Mucosa of rectum (tissue), 2 donors: ENCODE data around the gene SLC2A3.
"Not testable (repeated sequence)": the region's sequence is repeated elsewhere in the genome, so short reads cannot be mapped to it uniquely, and the experiment has no call there.

ENCODE experiments used
- H3K27ac ChIP-seq, 2 donors: one replicate each; pipeline ENCODE4 v1.7.0; 2013; ENCODE audit warnings: inconsistent platforms in 2 of 2, low read depth in 2 of 2, low read length in 2 of 2
- H3K27me3 ChIP-seq, 2 donors: one replicate each; pipeline ENCODE4 v1.7.0; 2013; ENCODE audit warnings: low read length in 2 of 2; ENCODE audit not compliant: control insufficient read depth in 2 of 2, insufficient read depth in 2 of 2
- H3K36me3 ChIP-seq, 2 donors: one replicate each; pipeline ENCODE4 v1.7.0; 2013; ENCODE audit warnings: low read length in 2 of 2; ENCODE audit not compliant: control insufficient read depth in 2 of 2, insufficient read depth in 2 of 2
- H3K4me1 ChIP-seq, 2 donors: one replicate each; pipeline ENCODE4 v1.7.0; 2013; ENCODE audit warnings: low read length in 2 of 2, mild to moderate bottlenecking in 1 of 2; ENCODE audit not compliant: control insufficient read depth in 2 of 2, insufficient read depth in 2 of 2
- H3K4me3 ChIP-seq, 2 donors: one replicate each; pipeline ENCODE4 v1.7.0; 2013; ENCODE audit warnings: low read length in 2 of 2
- H3K9ac ChIP-seq, 2 donors: one replicate each; pipeline ENCODE4 v1.7.0; 2013; ENCODE audit warnings: low read length in 2 of 2, low read depth in 1 of 2, mild to moderate bottlenecking in 1 of 2
- H3K9me3 ChIP-seq, 2 donors: one replicate each; pipeline ENCODE4 v1.7.0; 2013; ENCODE audit warnings: low read length in 2 of 2; ENCODE audit not compliant: control insufficient read depth in 2 of 2
- donor health status: healthy.
- donor health status: Normal muscosa, but diverticular disease.

Gene SLC2A3

DNA sequence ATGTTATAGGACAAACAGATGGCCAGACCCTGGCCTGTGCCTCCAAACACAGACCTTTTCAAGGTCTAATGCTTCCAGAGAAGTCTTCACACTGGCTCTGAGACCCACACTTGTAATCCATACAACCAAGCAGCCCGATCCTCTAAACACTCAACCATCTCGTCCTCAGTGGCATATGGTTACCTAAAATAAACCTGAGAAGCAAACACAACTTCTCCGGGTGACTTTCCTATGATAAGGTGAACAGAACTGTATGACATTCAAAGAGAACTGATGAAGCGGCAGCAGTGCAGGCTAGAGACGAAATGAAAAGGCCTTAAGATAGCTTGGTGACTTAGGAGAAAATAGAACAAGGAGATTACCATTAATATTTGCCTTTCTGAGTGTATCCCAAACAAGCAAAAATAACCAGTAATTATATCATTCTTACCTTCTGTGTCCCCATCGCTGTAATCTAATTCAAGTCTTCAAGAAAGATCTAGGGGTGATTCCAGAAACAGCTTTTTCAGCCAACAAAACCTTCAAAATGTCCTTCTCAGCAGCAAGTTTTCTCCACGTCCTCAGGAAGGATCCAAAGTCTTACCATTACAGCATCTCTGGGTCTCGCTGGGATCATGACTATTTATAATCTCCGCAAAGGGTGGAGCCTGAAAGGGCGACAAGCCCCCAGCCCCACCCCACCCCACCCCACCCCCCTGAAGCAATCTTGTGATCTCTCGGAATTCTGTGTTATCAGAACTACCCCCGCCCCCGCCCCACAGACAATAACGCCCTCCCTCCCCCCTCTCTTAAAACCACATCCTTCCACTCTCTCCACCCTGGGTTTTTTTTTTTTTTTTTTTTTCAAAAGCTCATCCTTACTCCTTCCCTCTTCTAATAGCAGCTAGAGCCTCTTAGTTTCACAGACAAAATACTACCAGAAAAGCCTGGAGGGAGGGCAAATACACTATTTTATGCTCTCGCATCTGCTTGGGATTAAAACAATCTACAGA, at the start of gene SLC2A3:
Gene SLC2A3 (minus strand): TSS at position 598 of the 992 bp plus-strand sequence. CDS start 153 bp downstream, at position 445.
- Histone ChIP-seq H3K4me1 (peaks cover 5 to 6% of the 10 kb centered on the region in 2 donors), H3K27ac (peak within 1 kb of the TSS; percentile 76 to 78), H3K9me3 (no peaks in the 10 kb centered on the region), H3K36me3 (peaks cover 0 to 2% of the 10 kb centered on the region in 2 donors), H3K4me3 (peak within 1 kb of the TSS; percentile 71 to 75), H3K9ac (peak within 1 kb of the TSS; percentile 62 to 88), H3K27me3 (no peaks in the 10 kb centered on the region)

- Histone ChIP-seq H3K9ac (no peak overlapping the region), H3K4me3 (no peak overlapping the region), H3K9me3 (no peaks in the 10 kb centered on the region), H3K27ac (no peak overlapping the region), H3K27me3 (no peaks in the 10 kb centered on the region), H3K4me1 (no peaks in the 10 kb centered on the region), H3K36me3 (no peaks in the 10 kb centered on the region)
Measured at GRCh38 chr12:7984900-7985299, 48.9 kb upstream of the SLC2A3 start.

GRCh38 chr12:7983460-7983859, 47.5 kb upstream of the SLC2A3 start:
- not testable (repeated sequence) for H3K4me3 ChIP-seq, H3K9me3 ChIP-seq, H3K27me3 ChIP-seq, H3K9ac ChIP-seq, H3K36me3 ChIP-seq, H3K27ac ChIP-seq, H3K4me1 ChIP-seq

GRCh38 chr12:7983019-7983418, 47.0 kb upstream of the SLC2A3 start:
- not testable (repeated sequence) for H3K4me1 ChIP-seq, H3K27ac ChIP-seq, H3K4me3 ChIP-seq, H3K36me3 ChIP-seq, H3K27me3 ChIP-seq, H3K9ac ChIP-seq, H3K9me3 ChIP-seq

DNA sequence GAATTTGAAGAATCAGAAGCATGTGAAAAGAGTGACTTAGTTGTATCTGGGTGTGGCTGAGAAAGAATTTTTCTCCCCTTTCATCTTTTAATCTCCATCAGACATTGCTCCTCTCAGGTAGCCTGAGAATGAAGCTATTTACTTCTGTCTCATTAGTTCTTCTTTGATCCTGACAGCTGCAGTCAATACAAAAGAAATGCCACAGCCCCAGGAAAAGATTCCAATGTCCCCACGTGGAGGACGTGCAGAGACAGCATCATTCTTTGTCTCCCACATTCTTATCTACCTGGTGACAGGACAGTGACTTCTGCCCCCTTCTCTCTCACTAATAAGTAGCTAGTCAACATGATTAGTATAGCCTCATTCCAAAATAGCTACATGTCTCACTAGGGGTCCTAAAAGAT, 46.3 kb upstream of the SLC2A3 start:
- not testable (repeated sequence) for H3K4me3 ChIP-seq, H3K9me3 ChIP-seq, H3K36me3 ChIP-seq, H3K9ac ChIP-seq, H3K4me1 ChIP-seq, H3K27ac ChIP-seq, H3K27me3 ChIP-seq

- no peaks in the 10 kb centered on the region for H3K9me3 ChIP-seq
- H3K4me3 ChIP-seq: no peak overlapping the region
- no peaks in the 10 kb centered on the region for H3K36me3 ChIP-seq
- no peaks in the 10 kb centered on the region for H3K27me3 ChIP-seq
- H3K9ac ChIP-seq: no peak overlapping the region
- no peak overlapping the region for H3K27ac ChIP-seq
- no peaks in the 10 kb centered on the region for H3K4me1 ChIP-seq
Measured at GRCh38 chr12:7981446-7981845, 45.5 kb upstream of the SLC2A3 start.

DNA sequence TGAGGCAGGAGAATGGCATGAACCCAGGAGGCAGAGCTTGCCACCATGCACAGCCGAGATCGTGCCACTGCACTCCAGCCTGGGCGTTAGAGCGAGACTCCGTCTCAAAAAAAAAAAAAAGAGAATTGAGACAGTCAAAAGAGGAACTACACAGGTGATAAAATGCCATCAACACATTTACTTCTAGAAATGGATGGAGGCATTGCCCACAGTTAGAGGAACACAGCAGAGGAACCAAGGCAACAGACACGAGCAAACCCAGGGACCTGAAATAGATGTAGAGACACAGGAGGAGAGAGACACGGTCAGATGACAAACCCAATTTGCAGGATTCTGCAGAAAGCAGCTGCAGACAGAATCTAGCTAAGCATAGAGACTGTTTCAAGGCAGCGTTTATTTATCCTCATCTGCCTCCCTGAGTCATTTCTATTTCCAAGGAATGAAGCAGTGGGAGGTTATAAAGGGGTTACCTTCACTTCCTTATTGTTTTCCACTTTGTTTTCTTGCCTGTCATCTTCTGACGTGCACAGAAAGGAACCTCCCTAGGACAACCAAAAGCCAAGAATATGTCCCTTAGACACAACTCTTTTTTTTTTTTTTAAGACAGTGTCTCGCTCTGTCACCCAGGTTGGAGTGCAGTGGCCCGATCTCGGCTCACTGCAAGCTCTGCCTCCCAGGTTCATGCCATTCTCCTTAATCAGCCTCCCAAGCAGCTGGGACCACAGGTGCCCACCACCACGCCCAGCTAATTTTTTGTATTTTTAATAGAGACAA, 41.6 kb upstream of the SLC2A3 start:
- not testable (repeated sequence) for H3K4me1 ChIP-seq, H3K27me3 ChIP-seq, H3K9me3 ChIP-seq, H3K36me3 ChIP-seq, H3K4me3 ChIP-seq, H3K9ac ChIP-seq, H3K27ac ChIP-seq

DNA sequence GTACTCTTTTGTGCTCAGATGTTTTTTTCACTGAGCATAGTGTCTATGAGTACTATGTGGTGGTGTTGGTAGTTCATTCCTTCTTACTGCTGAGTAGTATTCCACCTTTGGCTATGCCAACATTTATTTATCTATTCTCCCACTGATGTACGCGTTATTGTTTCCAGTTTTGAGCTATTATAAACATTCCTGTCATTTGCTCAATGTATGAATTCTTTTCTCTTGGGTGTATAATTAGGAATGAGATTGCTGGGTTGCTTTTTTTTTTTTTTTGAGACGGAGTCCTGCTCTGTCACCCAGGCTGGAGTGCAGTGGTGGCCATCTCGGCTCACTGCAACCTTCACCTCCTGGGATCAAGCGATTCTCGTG, 37.5 kb upstream of the SLC2A3 start:
- H3K36me3 ChIP-seq: no peaks in the 10 kb centered on the region
- H3K4me3 ChIP-seq: no peak overlapping the region
- H3K9ac ChIP-seq: no peak overlapping the region
- no peaks in the 10 kb centered on the region for H3K4me1 ChIP-seq
- peaks cover 0 to 5% of the 10 kb centered on the region in 2 donors for H3K27me3 ChIP-seq
- no peaks in the 10 kb centered on the region for H3K9me3 ChIP-seq
- H3K27ac ChIP-seq: no peak overlapping the region

DNA sequence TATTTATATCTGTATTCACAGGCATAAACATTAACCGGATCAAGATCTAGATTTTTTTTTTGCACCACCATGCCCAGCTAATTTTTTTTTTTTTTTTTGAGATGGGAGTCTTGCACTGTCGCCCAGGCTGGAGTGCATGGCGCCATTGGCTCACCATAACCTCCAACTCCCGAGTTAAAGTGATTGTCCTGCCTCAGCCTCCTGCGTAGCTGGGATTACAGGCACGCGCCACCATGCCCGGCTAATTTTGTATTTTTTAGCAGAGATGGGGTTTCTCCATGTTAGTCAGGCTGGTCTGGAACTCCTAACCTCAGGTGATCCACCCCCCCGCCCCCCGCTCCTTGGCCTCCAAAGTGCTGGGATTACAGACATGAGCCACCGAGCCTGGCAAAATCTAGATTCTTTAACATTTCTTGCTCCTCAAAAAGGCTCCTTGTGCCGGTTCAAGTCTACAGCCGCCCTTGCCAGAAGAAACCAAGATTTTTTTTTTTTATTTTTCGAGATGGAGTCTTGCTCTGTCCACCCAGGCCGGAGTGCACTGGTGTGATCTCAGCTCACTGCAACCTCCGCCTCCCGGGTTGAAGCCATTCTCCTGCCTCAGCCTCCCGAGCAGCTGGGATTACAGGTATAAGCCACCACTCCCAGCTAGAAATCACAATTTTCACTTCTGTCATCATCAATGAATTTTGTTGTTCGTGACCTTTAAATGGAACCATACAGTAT, 36.9 kb upstream of the SLC2A3 start:
- H3K9me3 ChIP-seq: no peaks in the 10 kb centered on the region
- peaks cover 0 to 5% of the 10 kb centered on the region in 2 donors for H3K27me3 ChIP-seq
- no peak overlapping the region for H3K9ac ChIP-seq
- H3K36me3 ChIP-seq: no peaks in the 10 kb centered on the region
- H3K27ac ChIP-seq: no peak overlapping the region
- H3K4me1 ChIP-seq: no peaks in the 10 kb centered on the region
- no peak overlapping the region for H3K4me3 ChIP-seq

GRCh38 chr12:7972269-7972668, 36.3 kb upstream of the SLC2A3 start:
- H3K9ac ChIP-seq, H3K4me1 ChIP-seq, H3K27ac ChIP-seq, H3K4me3 ChIP-seq, H3K36me3 ChIP-seq, H3K27me3 ChIP-seq, H3K9me3 ChIP-seq: not testable (repeated sequence)
